OCI-LY7 (cell line): ENCODE data around the gene TGFBR3. TPM values are rescaled to one million over a fixed set of nuclear protein-coding genes. Genes with fewer than 3 reads are reported as not detected.

Source experiments
- BruUV-seq: library from RNA; stranded (reverse); fragments of 400-500 nt; replicated peaks from 2 replicates; lab custom pipeline; 2021; lab: Mats Ljungman, UMichigan
- CTCF ChIA-PET: fragments of 300-600 bp; sonication (Branson Sonifier 250); formaldehyde crosslinking; loops from one replicate; lab custom pipeline; 2022; ENCODE audit warnings: antibody characterized with exemption; ENCODE audit not compliant: unreplicated experiment; lab: Charles Lee
- POLR2A ChIA-PET: fragments of 300-600 bp; sonication (Branson Sonifier 250); formaldehyde crosslinking; loops from one replicate; lab custom pipeline; 2022; ENCODE audit warnings: antibody characterized with exemption; lab: Charles Lee
- DNase-seq: peaks from one replicate; pipeline ENCODE4 v3.0.0-alpha.2; 2015; ENCODE audit warnings: low spot score
- H2AFZ ChIP-seq: fragments of 200-600 bp; sonication (generic), shearing (Covaris generic); 2 replicates; pipeline ENCODE4 v1.6.1; 2014; ENCODE audit warnings: mild to moderate bottlenecking, antibody characterized with exemption, low read length, moderate library complexity
- H3K27ac ChIP-seq: fragments of 200-600 bp; sonication (generic); 2 replicates; pipeline ENCODE4 v1.5.1; 2014; ENCODE audit warnings: mixed run types, low read depth, mild to moderate bottlenecking, moderate library complexity, low read length, inconsistent platforms; ENCODE audit not compliant: poor library complexity, severe bottlenecking
- H3K36me3 ChIP-seq: fragments of 200-600 bp; sonication (generic); 2 replicates; pipeline ENCODE4 v1.6.1; 2014; ENCODE audit warnings: mild to moderate bottlenecking, antibody characterized with exemption, low read length, moderate library complexity, mixed read lengths; ENCODE audit not compliant: insufficient read depth
- H3K4me1 ChIP-seq: fragments of 200-600 bp; sonication (generic); 2 replicates; pipeline ENCODE4 v1.5.1; 2014; ENCODE audit warnings: mild to moderate bottlenecking, low read length; ENCODE audit not compliant: insufficient read depth, poor library complexity, severe bottlenecking
- H3K4me2 ChIP-seq: fragments of 200-600 bp; sonication (generic); 2 replicates; pipeline ENCODE4 v1.6.1; 2014; ENCODE audit warnings: mild to moderate bottlenecking, low read length
- H3K4me3 ChIP-seq: fragments of 200-600 bp; sonication (generic); 2 replicates; pipeline ENCODE4 v1.5.1; 2014; ENCODE audit warnings: mild to moderate bottlenecking, low read depth, low read length; ENCODE audit not compliant: poor library complexity, severe bottlenecking
- H3K79me2 ChIP-seq: fragments of 200-600 bp; sonication (generic); 2 replicates; pipeline ENCODE4 v1.6.1; 2016; ENCODE audit warnings: low read depth, mild to moderate bottlenecking, low read length, moderate library complexity, mixed read lengths; ENCODE audit not compliant: insufficient read depth
- H3K9me2 ChIP-seq: fragments of 200-600 bp; sonication (generic); 2 replicates; pipeline ENCODE4 v1.6.1; 2016; ENCODE audit warnings: mild to moderate bottlenecking, low read length, mixed read lengths; ENCODE audit not compliant: insufficient read depth
- H3K9me3 ChIP-seq: fragments of 200-600 bp; sonication (generic); 2 replicates; pipeline ENCODE4 v1.6.1; 2014; ENCODE audit warnings: mild to moderate bottlenecking, mixed run types, low read length, mixed read lengths
- H4K20me1 ChIP-seq: fragments of 200-600 bp; sonication (generic); 2 replicates; pipeline ENCODE4 v1.6.1; 2014; ENCODE audit warnings: mild to moderate bottlenecking, antibody characterized with exemption, low read length, moderate library complexity, mixed read lengths; ENCODE audit not compliant: insufficient read depth
- CTCF ChIP-seq: fragments of 200-600 bp; sonication (generic); conservative IDR thresholded peaks from 2 replicates; pipeline ENCODE4 v1.5.1; 2014; ENCODE audit warnings: mild to moderate bottlenecking, antibody characterized with exemption, low read length, moderate library complexity, mixed read lengths
- EZH2phosphoT487 ChIP-seq: fragments of 200-600 bp; sonication (generic); IDR thresholded peaks from 2 replicates; pipeline ENCODE4 v1.6.1; 2018; ENCODE audit warnings: low read depth, borderline replicate concordance, mild to moderate bottlenecking, mixed run types, antibody characterized with exemption, low read length, moderate library complexity, mixed read lengths
- intact Hi-C: fragments of 100-400 bp; cut with micrococcal nuclease; formaldehyde crosslinking; loops from one replicate; pipeline ENCODE4 v1.10.0; 2022; ENCODE audit not compliant: unreplicated experiment
- total RNA-seq, 2 experiments: library from RNA; depleted of rRNA in 1 of 2; stranded (reverse); fragments of >200 nt in 1 of 2; shearing (Covaris generic) in 1 of 2; gene quantifications; 2 replicates each; pipeline ENCODE4 v1.2.3, GENCODE V29; 2014 to 2022

TGFBR3 gene
- total RNA-seq, 2 experiments from 2014 or later: not detected

- no peak overlapping the region for H2AFZ ChIP-seq
- H3K4me1 ChIP-seq: no peaks in the 10 kb centered on the region
- TF ChIP-seq EZH2phosphoT487 (no peak), CTCF (no peak)
- H3K27ac ChIP-seq: no peak overlapping the region
- no peak overlapping the region for H3K4me3 ChIP-seq
- CTCF ChIA-PET: no interaction called here
- no peaks in the 10 kb centered on the region for H3K36me3 ChIP-seq
- no peak overlapping the region for H3K4me2 ChIP-seq
- H3K9me3 ChIP-seq: no peaks in the 10 kb centered on the region
- no peaks in the 10 kb centered on the region for H4K20me1 ChIP-seq
- BruUV-seq: no TSS peak
- H3K79me2 ChIP-seq: no peaks in the 10 kb centered on the region
- H3K9me2 ChIP-seq: no peaks in the 10 kb centered on the region
- intact Hi-C loops: no loop called here
- no peak for DNase-seq
- POLR2A ChIA-PET: interaction anchor here (0.8 kb wide), 1 partner anchor 283 kb away, joined by 3 read pairs; no protein-coding TSS in a partner anchor
Measured at GRCh38 chr1:91889717-91890459, 3.9 kb upstream of the TGFBR3 start.

DNA sequence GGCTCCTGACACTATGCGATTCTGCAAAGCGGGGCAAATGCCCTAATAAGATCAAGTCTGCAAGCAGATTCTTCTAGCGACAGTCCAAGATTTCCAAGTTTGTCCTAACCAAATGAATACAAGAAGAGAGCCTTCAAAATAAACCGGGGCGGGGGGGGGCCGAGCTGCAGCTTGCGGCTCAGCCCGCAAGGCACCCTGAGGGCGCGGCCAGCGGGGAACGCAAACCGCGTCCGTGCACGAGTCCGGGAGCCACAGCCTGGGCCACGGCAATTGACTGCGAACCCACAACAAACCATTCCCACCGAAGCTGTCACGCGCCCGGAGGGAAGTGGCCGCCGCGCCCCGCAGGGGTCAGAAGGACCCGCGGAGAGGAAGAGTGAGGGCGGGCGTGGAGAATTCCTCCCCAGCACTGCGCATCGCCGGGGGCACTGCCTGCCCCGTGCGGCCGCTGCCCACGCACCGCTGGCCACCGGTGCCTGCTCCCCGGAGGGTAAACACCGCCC lies 687 bp downstream of the TGFBR3 start:
- ChIA-PET CTCF (no interaction called here), POLR2A (no interaction called here)
- H3K4me2 ChIP-seq: peak overlapping the region; percentile 64; the same call in 1 of the 2 replicates
- H3K36me3 ChIP-seq: no peaks in the 10 kb centered on the region
- TF ChIP-seq EZH2phosphoT487: no peak; the same call in 1 of the 2 replicates
- BruUV-seq: no TSS peak
- H4K20me1 ChIP-seq: no peaks in the 10 kb centered on the region
- H2AFZ ChIP-seq: no peak overlapping the region
- H3K9me3 ChIP-seq: no peaks in the 10 kb centered on the region
- H3K9me2 ChIP-seq: no peaks in the 10 kb centered on the region
- H3K4me1 ChIP-seq: no peaks in the 10 kb centered on the region
- intact Hi-C loops: no loop called here
- no peak overlapping the region for H3K4me3 ChIP-seq
- no peak overlapping the region for H3K27ac ChIP-seq
- no peak for DNase-seq
- H3K79me2 ChIP-seq: no peaks in the 10 kb centered on the region

GRCh38 chr1:91884459-91885212 lies 1.3 kb downstream of the TGFBR3 start:
- Histone ChIP-seq H3K9me2 (no peaks in the 10 kb centered on the region), H3K36me3 (no peaks in the 10 kb centered on the region), H3K9me3 (no peaks in the 10 kb centered on the region), H3K4me3 (no peak overlapping the region), H3K79me2 (no peaks in the 10 kb centered on the region), H3K4me2 (no peak overlapping the region), H2AFZ (no peak overlapping the region), H4K20me1 (no peaks in the 10 kb centered on the region), H3K27ac (no peak overlapping the region), H3K4me1 (no peaks in the 10 kb centered on the region)
- ChIA-PET CTCF (no interaction called here), POLR2A (no interaction called here)
- no TSS peak for BruUV-seq
- TF ChIP-seq EZH2phosphoT487 (no peak; the same call in 1 of the 2 replicates), CTCF (no peak)
- intact Hi-C loops: no loop called here
- no peak for DNase-seq
